DND-41 (cell line): ENCODE results near the gene SAMD4B.

ENCODE experiments used
- EZH2 ChIP-seq: IDR thresholded peaks from 3 replicates; pipeline ENCODE4 v1.6.1; 2012; ENCODE audit warnings: borderline replicate concordance, low read depth, mild to moderate bottlenecking, moderate library complexity, low read length, inconsistent platforms; ENCODE audit not compliant: severe bottlenecking
- TF ChIP-seq, protein P1 (sequence below): IDR thresholded peaks from 2 replicates; pipeline ENCODE4 v1.5.1; 2012; ENCODE audit warnings: borderline replicate concordance, low read length, moderate library complexity, mild to moderate bottlenecking; ENCODE audit not compliant: poor library complexity, severe bottlenecking; ENCODE audit errors: extremely low read depth

DNA sequence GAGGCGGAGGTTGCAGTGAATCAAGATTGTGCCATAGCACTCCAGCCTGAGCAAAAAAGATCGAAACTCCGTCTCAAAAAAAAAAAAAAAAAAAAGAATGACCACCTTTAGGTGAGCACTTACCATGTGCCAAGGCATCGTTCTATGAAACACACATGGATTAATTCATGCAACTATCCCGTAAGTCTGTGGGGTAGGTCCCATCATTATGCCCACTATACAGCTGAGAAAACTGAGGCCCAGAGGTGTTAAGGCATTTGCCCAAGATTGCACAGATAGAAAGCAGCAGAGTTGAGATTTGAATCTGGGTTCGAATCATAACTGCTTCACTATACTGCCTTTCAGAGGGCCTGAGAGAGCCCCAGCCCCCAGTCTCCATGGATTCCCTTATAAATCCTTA is 8.7 kb upstream of the SAMD4B start:
- no peak for TF ChIP-seq EZH2
- TF ChIP-seq, protein P1, sequence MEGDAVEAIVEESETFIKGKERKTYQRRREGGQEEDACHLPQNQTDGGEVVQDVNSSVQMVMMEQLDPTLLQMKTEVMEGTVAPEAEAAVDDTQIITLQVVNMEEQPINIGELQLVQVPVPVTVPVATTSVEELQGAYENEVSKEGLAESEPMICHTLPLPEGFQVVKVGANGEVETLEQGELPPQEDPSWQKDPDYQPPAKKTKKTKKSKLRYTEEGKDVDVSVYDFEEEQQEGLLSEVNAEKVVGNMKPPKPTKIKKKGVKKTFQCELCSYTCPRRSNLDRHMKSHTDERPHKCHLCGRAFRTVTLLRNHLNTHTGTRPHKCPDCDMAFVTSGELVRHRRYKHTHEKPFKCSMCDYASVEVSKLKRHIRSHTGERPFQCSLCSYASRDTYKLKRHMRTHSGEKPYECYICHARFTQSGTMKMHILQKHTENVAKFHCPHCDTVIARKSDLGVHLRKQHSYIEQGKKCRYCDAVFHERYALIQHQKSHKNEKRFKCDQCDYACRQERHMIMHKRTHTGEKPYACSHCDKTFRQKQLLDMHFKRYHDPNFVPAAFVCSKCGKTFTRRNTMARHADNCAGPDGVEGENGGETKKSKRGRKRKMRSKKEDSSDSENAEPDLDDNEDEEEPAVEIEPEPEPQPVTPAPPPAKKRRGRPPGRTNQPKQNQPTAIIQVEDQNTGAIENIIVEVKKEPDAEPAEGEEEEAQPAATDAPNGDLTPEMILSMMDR, result no peak
